Ovary (tissue), 3 donors: ENCODE data around the gene AZU1.

ENCODE experiments used
- CTCF ChIP-seq, 3 donors: fragments of 450-650 bp in 2 of 3; fragments of 200-600 bp in 1 of 3; IDR thresholded peaks; one replicate each; pipeline versions ENCODE4 v1.5.1 to v1.8.0; 2016 to 2022; ENCODE audit warnings: antibody characterized with exemption in 3 of 3, mild to moderate bottlenecking in 1 of 3
- POLR2A ChIP-seq: fragments of 450-650 bp; IDR thresholded peaks from one replicate; pipeline ENCODE4 v1.6.1; 2017; ENCODE audit warnings: antibody characterized with exemption, mild to moderate bottlenecking, moderate library complexity
- donor health status: DM: no; HTN: no; CAD: no.

GRCh38 chr19:812747-813218, 14.9 kb upstream of the AZU1 start:
- no peak for TF ChIP-seq POLR2A
- TF ChIP-seq CTCF (IDR thresholded peaks at IDR 0.05), result no peak
